HCT116 (cell line): Measurements from ENCODE around the gene ELAVL1. TPM values are rescaled to one million over a fixed set of nuclear protein-coding genes. Genes with fewer than 3 reads are reported as not detected.
A peak's percentile ranks its signal among the peaks of the same experiment; 100 is the strongest.

Source experiments
- ATAC-seq: fragments of 200-7000 bp; cut with Tn5 transposase; 2 replicates; pipeline ENCODE4 v1.9.1; 2020; ENCODE audit warnings: mild to moderate bottlenecking, moderate library complexity
- BruUV-seq: library from RNA; stranded (reverse); fragments of 400-500 nt; replicated peaks from 2 replicates; lab custom pipeline; 2021; lab: Mats Ljungman, UMichigan
- CTCF ChIA-PET: fragments of 300-600 bp; sonication (Branson Sonifier 250); formaldehyde crosslinking; loops from one replicate; lab custom pipeline; 2021; ENCODE audit warnings: antibody characterized with exemption; lab: Charles Lee
- POLR2A ChIA-PET: fragments of 300-600, 350-600 bp; sonication (Branson Sonifier 250); formaldehyde crosslinking; loops from one replicate; lab custom pipeline; 2021; ENCODE audit warnings: antibody characterized with exemption; lab: Charles Lee
- RAD21 ChIA-PET, 2 experiments: fragments of 300-600 bp; sonication (Branson Sonifier 250); formaldehyde crosslinking; loops; one replicate each; lab custom pipeline; 2023; ENCODE audit warnings: low total read pairs in 2 of 2; ENCODE audit not compliant: uncharacterized antibody in 2 of 2, unreplicated experiment in 2 of 2, low non-redundant PET in 1 of 2; lab: Charles Lee
- DNase-seq: peaks from one replicate; pipeline ENCODE4 v3.0.0-alpha.2; 2010; ENCODE audit warnings: low read depth, low spot score
- H2AFZ ChIP-seq: fragments of 200-600 bp; shearing (Covaris generic), sonication (generic); 2 replicates; pipeline ENCODE4 v1.6.1; 2017; ENCODE audit warnings: low read depth, mixed run types, mixed read lengths, antibody characterized with exemption, low read length; ENCODE audit not compliant: poor library complexity, severe bottlenecking
- H3K27ac ChIP-seq: 2 replicates; pipeline ENCODE4 v1.5.1; 2012; ENCODE audit warnings: low read depth, low read length
- H3K27me3 ChIP-seq: fragments of 200-600 bp; sonication (generic); 2 replicates; pipeline ENCODE4 v1.6.1; 2016; ENCODE audit warnings: mixed run types, low read length, mixed read lengths; ENCODE audit not compliant: insufficient read depth
- H3K36me3 ChIP-seq, 2 experiments: fragments of 200-500 bp in 1 of 2; fragments of 200-600 bp in 1 of 2; sonication (Bioruptor generic) in 1 of 2; sonication (generic) in 1 of 2; 2 replicates each; pipeline versions ENCODE4 v1.5.1 to v1.6.1; 2014 to 2016; ENCODE audit warnings: low read length in 2 of 2, inconsistent platforms in 1 of 2, mixed read lengths in 1 of 2, mixed run types in 1 of 2; ENCODE audit not compliant: insufficient read depth in 2 of 2, control insufficient read depth in 1 of 2
- H3K4me1 ChIP-seq, 2 experiments: fragments of 200-600 bp in 1 of 2; sonication (generic) in 1 of 2; 2 replicates each; pipeline versions ENCODE4 v1.5.1 to v1.6.1; 2012 to 2017; ENCODE audit warnings: low read length in 2 of 2, inconsistent platforms in 1 of 2, mild to moderate bottlenecking in 1 of 2, mixed read lengths in 1 of 2, mixed run types in 1 of 2, moderate library complexity in 1 of 2; ENCODE audit not compliant: insufficient read depth in 2 of 2, control insufficient read depth in 1 of 2
- H3K4me2 ChIP-seq: fragments of 200-600 bp; sonication (generic); 2 replicates; pipeline ENCODE4 v1.6.1; 2017; ENCODE audit warnings: mixed run types, low read length, mixed read lengths
- H3K4me3 ChIP-seq, 2 experiments: fragments of 200-600 bp in 1 of 2; sonication (generic) in 1 of 2; replicated peaks in 1 of 2; 2 replicates each; pipeline ENCODE4 v1.5.1; 2011 to 2016; ENCODE audit warnings: low read length in 2 of 2, control low read depth in 1 of 2, low read depth in 1 of 2, mild to moderate bottlenecking in 1 of 2, mixed read lengths in 1 of 2, mixed run types in 1 of 2
- H3K79me2 ChIP-seq: fragments of 200-600 bp; sonication (generic); 2 replicates; pipeline ENCODE4 v1.6.1; 2017; ENCODE audit warnings: mild to moderate bottlenecking, mixed run types, low read length, moderate library complexity, mixed read lengths; ENCODE audit not compliant: insufficient read depth
- H3K9ac ChIP-seq: fragments of 200-600 bp; sonication (generic); 2 replicates; pipeline ENCODE4 v1.6.1; 2016; ENCODE audit warnings: low read length, mixed read lengths
- H3K9me2 ChIP-seq: fragments of 200-600 bp; sonication (generic), shearing (Covaris generic); 2 replicates; pipeline ENCODE4 v1.6.1; 2017; ENCODE audit warnings: mixed run types, mild to moderate bottlenecking, moderate library complexity; ENCODE audit not compliant: insufficient read depth
- H3K9me3 ChIP-seq, 2 experiments: fragments of 200-500 bp in 1 of 2; fragments of 200-600 bp in 1 of 2; sonication (Bioruptor generic) in 1 of 2; sonication (generic) in 1 of 2; 2 replicates each; pipeline ENCODE4 v1.6.1; 2014 to 2017; ENCODE audit warnings: low read length in 2 of 2, mixed read lengths in 2 of 2, inconsistent platforms in 1 of 2, low read depth in 1 of 2, mild to moderate bottlenecking in 1 of 2, mixed run types in 1 of 2, moderate library complexity in 1 of 2; ENCODE audit not compliant: control insufficient read depth in 1 of 2, insufficient read depth in 1 of 2
- H4K20me1 ChIP-seq: fragments of 200-600 bp; sonication (generic), shearing (Covaris generic); 2 replicates; pipeline ENCODE4 v1.6.1; 2017; ENCODE audit warnings: mixed run types, mild to moderate bottlenecking, moderate library complexity; ENCODE audit not compliant: insufficient read depth
- ATF3 ChIP-seq: IDR thresholded peaks from 2 replicates; pipeline ENCODE4 v1.6.1; 2012
- CBX3 ChIP-seq: IDR thresholded peaks from 2 replicates; pipeline ENCODE4 v1.6.1; 2012; ENCODE audit warnings: low read depth
- CTCF ChIP-seq, 3 experiments: fragments of 200-600 bp in 1 of 3; sonication (generic) in 1 of 3; IDR thresholded peaks in 2 of 3; conservative IDR thresholded peaks in 1 of 3; 2 replicates each; pipeline ENCODE4 v1.5.1; 2012 to 2017; ENCODE audit warnings: low read depth in 2 of 3, low read length in 2 of 3, antibody characterized with exemption in 1 of 3, borderline replicate concordance in 1 of 3, control low read depth in 1 of 3, mild to moderate bottlenecking in 1 of 3, mixed read lengths in 1 of 3, mixed run types in 1 of 3, moderate library complexity in 1 of 3; ENCODE audit not compliant: insufficient read depth in 1 of 3
- EZH2 ChIP-seq: fragments of 200-600 bp; sonication (generic); IDR thresholded peaks from 2 replicates; pipeline ENCODE4 v1.6.1; 2017; ENCODE audit warnings: antibody characterized with exemption, mixed run types
- EZH2phosphoT487 ChIP-seq: fragments of 200-600 bp; IDR thresholded peaks from 2 replicates; pipeline ENCODE4 v1.6.1; 2018; ENCODE audit warnings: antibody characterized with exemption, borderline replicate concordance
- JUND ChIP-seq: IDR thresholded peaks from 2 replicates; pipeline ENCODE4 v1.6.1; 2012
- POLR2A ChIP-seq: IDR thresholded peaks from 2 replicates; pipeline ENCODE4 v1.7.0; 2011; ENCODE audit warnings: borderline replicate concordance; ENCODE audit not compliant: insufficient read depth, insufficient read length; ENCODE audit errors: extremely low read depth
- REST ChIP-seq: IDR thresholded peaks from 2 replicates; pipeline ENCODE4 v1.6.1; 2012; ENCODE audit warnings: low read depth
- SIN3A ChIP-seq: IDR thresholded peaks from 2 replicates; pipeline ENCODE4 v1.6.1; 2012; ENCODE audit warnings: low read depth
- SP1 ChIP-seq: IDR thresholded peaks from 2 replicates; pipeline ENCODE4 v1.6.1; 2012; ENCODE audit warnings: low read depth
- YY1 ChIP-seq: IDR thresholded peaks from 2 replicates; pipeline ENCODE4 v1.6.1; 2011; ENCODE audit warnings: low read length, low read depth, moderate library complexity, mild to moderate bottlenecking; ENCODE audit not compliant: insufficient replicate concordance; ENCODE audit errors: extremely low read depth
- ZBTB33 ChIP-seq: IDR thresholded peaks from 2 replicates; pipeline ENCODE4 v1.6.1; 2011; ENCODE audit warnings: mild to moderate bottlenecking, low read length, moderate library complexity; ENCODE audit not compliant: insufficient replicate concordance; ENCODE audit errors: extremely low read depth
- ZNF274 ChIP-seq: fragments of 200-500 bp; sonication (Bioruptor generic); IDR thresholded peaks from 2 replicates; pipeline ENCODE4 v1.6.1; 2014; ENCODE audit warnings: mild to moderate bottlenecking, low read depth, low read length, inconsistent platforms
- intact Hi-C: fragments of 100-400 bp; cut with micrococcal nuclease; formaldehyde crosslinking; loops from 2 replicates; pipeline ENCODE4 v1.10.0; 2022
- total RNA-seq: library from RNA; stranded (reverse); gene quantifications from one replicate; pipeline ENCODE4 v1.2.1, GENCODE V29; 2021; ENCODE audit not compliant: unreplicated experiment

The ELAVL1 gene
- total RNA-seq, 1 experiment from 2014 or later, result 134 TPM

GRCh38 chr19:8005534-8006256 lies at the start of gene ELAVL1 (continued):
- TF ChIP-seq REST (no peak), SIN3A (peak; percentile 86)

- ChIA-PET RAD21 (no interaction called here), CTCF (no interaction called here), POLR2A (no interaction called here)
- intact Hi-C loops, result no loop called here
- Histone ChIP-seq H3K27ac (no peak overlapping the region), H3K27me3 (no peaks in the 10 kb centered on the region), H3K79me2 (no peaks in the 10 kb centered on the region), H2AFZ (no peak overlapping the region), H3K4me3 (no peak overlapping the region), H3K36me3 (no peaks in the 10 kb centered on the region), H3K9me3 (no peaks in the 10 kb centered on the region), H3K9ac (no peak overlapping the region), H3K4me1 (peaks cover 0 to 13% of the 10 kb centered on the region in 2 experiments; a peak in 2 of 4 replicates), H3K4me2 (no peak overlapping the region), H4K20me1 (no peaks in the 10 kb centered on the region), H3K9me2 (no peaks in the 10 kb centered on the region)
- no TSS peak for BruUV-seq
- ATAC-seq, result no peak
- no peak for DNase-seq
- TF ChIP-seq POLR2A (no peak), ATF3 (no peak), CBX3 (no peak), ZBTB33 (no peak), YY1 (no peak), SIN3A (no peak), CTCF (IDR thresholded peaks at IDR 0.05 in 2 of 3, conservative IDR thresholded peaks at IDR 0.05 in 1 of 3; ENCODE audit: borderline replicate concordance in 1 of 3, insufficient read depth in 1 of 3, low read depth in 2 of 3, low read length in 2 of 3) (no peak), SP1 (no peak), EZH2 (no peak), JUND (no peak), EZH2phosphoT487 (no peak), ZNF274 (no peak)
Observed at GRCh38 chr19:8054169-8054568, 48.7 kb upstream of the ELAVL1 start.
